Adipocyte (in vitro differentiated cells): Measurements from ENCODE around the gene SERINC3.

ENCODE experiments used
- DNase-seq: peaks from one replicate; pipeline ENCODE4 v3.0.0-alpha.2; 2015; ENCODE audit warnings: low read depth
- H3K27me3 ChIP-seq: replicated peaks from 2 replicates; pipeline ENCODE4 v1.7.0; 2013; ENCODE audit warnings: mild to moderate bottlenecking, low read length, moderate library complexity; ENCODE audit not compliant: control insufficient read depth, insufficient read depth
- H3K36me3 ChIP-seq: 2 replicates; pipeline ENCODE4 v1.7.0; 2013; ENCODE audit warnings: low read length, mild to moderate bottlenecking, moderate library complexity; ENCODE audit not compliant: control insufficient read depth, insufficient read depth, severe bottlenecking
- H3K4me1 ChIP-seq: 2 replicates; pipeline ENCODE4 v1.7.0; 2013; ENCODE audit warnings: mild to moderate bottlenecking, low read length, moderate library complexity; ENCODE audit not compliant: control insufficient read depth, insufficient read depth
- H3K4me3 ChIP-seq: 2 replicates; pipeline ENCODE4 v1.7.0; 2013; ENCODE audit warnings: mild to moderate bottlenecking, low read length, moderate library complexity
- H3K9ac ChIP-seq: 2 replicates; pipeline ENCODE4 v1.7.0; 2013; ENCODE audit warnings: mild to moderate bottlenecking, low read length, moderate library complexity
- H3K9me3 ChIP-seq: 2 replicates; pipeline ENCODE4 v1.7.0; 2013; ENCODE audit warnings: mild to moderate bottlenecking, low read length, moderate library complexity; ENCODE audit not compliant: control insufficient read depth

Gene SERINC3

GRCh38 chr20:44461803-44462174, 60.1 kb downstream of the SERINC3 start:
- Histone ChIP-seq H3K9me3 (no peaks in the 10 kb centered on the region), H3K27me3 (peaks cover 4% of the 10 kb centered on the region), H3K36me3 (no peaks in the 10 kb centered on the region), H3K4me1 (peaks cover 29% of the 10 kb centered on the region), H3K9ac (peak overlapping the region; percentile 24), H3K4me3 (no peak overlapping the region)
- no peak for DNase-seq

DNA sequence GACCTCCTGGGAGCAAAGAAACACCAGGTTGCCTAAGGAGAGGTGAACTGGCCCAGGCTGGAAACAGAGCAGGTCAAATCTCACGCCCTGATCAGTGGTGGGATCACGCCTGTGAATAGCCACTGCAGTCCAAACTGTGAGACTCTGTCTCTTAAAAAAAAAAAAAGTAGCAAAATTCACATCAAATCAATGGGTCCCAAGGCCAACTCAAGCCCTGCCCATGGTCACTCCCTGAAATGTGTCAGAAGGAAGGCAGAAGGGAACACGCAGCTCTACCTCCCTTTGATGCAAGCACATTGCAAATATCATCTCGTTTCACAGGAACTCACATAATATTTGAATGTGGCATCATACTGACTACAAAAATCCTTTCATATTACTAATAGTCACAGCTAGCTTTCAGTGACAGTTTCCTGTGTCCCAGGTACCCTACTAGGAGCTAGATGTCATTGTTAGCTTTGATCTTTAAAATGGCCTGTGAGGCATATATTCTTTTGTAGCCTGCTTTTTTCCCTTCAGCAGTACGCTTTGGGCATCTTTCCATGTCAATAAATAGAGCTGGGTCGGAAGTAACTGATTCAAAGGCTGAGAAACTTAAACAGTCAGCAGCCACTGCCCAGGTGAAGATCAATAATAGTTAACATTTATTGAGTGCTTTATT, 60.6 kb downstream of the SERINC3 start:
- H3K9me3 ChIP-seq = no peaks in the 10 kb centered on the region
- peaks cover 4% of the 10 kb centered on the region for H3K27me3 ChIP-seq
- peaks cover 24% of the 10 kb centered on the region for H3K4me1 ChIP-seq
- DNase-seq = no peak
- H3K4me3 ChIP-seq = no peak overlapping the region
- peak overlapping the region; percentile 24 for H3K9ac ChIP-seq
- no peaks in the 10 kb centered on the region for H3K36me3 ChIP-seq

- H3K36me3 ChIP-seq = no peaks in the 10 kb centered on the region
- H3K4me1 ChIP-seq = peaks cover 19% of the 10 kb centered on the region
- H3K9ac ChIP-seq = peak overlapping the region; percentile 24
- H3K27me3 ChIP-seq = peaks cover 4% of the 10 kb centered on the region
- H3K4me3 ChIP-seq = no peak overlapping the region
- H3K9me3 ChIP-seq = no peaks in the 10 kb centered on the region
- DNase-seq = peak; percentile 64
These were observed 61.1 kb downstream of the SERINC3 start for GRCh38 chr20:44460795-44461141.

- no peak for DNase-seq
- H3K4me3 ChIP-seq = no peak overlapping the region
- no peaks in the 10 kb centered on the region for H3K9me3 ChIP-seq
- H3K27me3 ChIP-seq = peaks cover 4% of the 10 kb centered on the region
- H3K4me1 ChIP-seq = peaks cover 6% of the 10 kb centered on the region
- no peaks in the 10 kb centered on the region for H3K36me3 ChIP-seq
- no peak overlapping the region for H3K9ac ChIP-seq
These were observed 62.6 kb downstream of the SERINC3 start for GRCh38 chr20:44459271-44459670.

GRCh38 chr20:44457016-44457415, 64.9 kb downstream of the SERINC3 start:
- Histone ChIP-seq H3K4me1 (peaks cover 6% of the 10 kb centered on the region), H3K36me3 (no peaks in the 10 kb centered on the region), H3K4me3 (no peak overlapping the region), H3K9ac (no peak overlapping the region), H3K27me3 (peaks cover 5% of the 10 kb centered on the region), H3K9me3 (no peaks in the 10 kb centered on the region)
- no peak for DNase-seq

DNA sequence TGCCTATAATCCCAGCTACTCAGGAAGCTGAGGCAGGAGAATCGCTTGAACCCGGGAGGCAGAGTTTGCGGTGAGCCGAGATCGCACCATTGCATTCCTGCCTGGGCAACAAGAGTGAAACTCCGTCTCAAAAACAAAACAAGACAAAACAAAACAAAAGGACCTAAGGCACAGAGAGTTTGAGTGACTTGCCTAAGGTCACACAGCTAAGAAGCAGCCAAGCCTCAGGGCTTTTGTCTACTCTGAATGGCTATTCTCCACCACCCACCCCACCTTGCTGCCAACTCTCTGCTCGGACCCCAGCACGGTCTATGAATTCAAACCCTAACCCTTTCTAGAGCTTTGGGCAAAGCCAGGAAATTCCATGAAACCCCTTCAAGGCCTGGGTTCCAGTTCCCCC, 65.3 kb downstream of the SERINC3 start:
- peaks cover 8% of the 10 kb centered on the region for H3K27me3 ChIP-seq
- no peaks in the 10 kb centered on the region for H3K9me3 ChIP-seq
- peaks cover 6% of the 10 kb centered on the region for H3K4me1 ChIP-seq
- H3K36me3 ChIP-seq = no peaks in the 10 kb centered on the region
- no peak overlapping the region for H3K4me3 ChIP-seq
- DNase-seq = no peak
- H3K9ac ChIP-seq = no peak overlapping the region

- Histone ChIP-seq H3K4me1 (no peaks in the 10 kb centered on the region), H3K9me3 (no peaks in the 10 kb centered on the region), H3K9ac (no peak overlapping the region), H3K4me3 (no peak overlapping the region), H3K36me3 (no peaks in the 10 kb centered on the region), H3K27me3 (peaks cover 17% of the 10 kb centered on the region)
- DNase-seq = no peak
These were observed 66.7 kb downstream of the SERINC3 start for GRCh38 chr20:44455126-44455525.

DNA sequence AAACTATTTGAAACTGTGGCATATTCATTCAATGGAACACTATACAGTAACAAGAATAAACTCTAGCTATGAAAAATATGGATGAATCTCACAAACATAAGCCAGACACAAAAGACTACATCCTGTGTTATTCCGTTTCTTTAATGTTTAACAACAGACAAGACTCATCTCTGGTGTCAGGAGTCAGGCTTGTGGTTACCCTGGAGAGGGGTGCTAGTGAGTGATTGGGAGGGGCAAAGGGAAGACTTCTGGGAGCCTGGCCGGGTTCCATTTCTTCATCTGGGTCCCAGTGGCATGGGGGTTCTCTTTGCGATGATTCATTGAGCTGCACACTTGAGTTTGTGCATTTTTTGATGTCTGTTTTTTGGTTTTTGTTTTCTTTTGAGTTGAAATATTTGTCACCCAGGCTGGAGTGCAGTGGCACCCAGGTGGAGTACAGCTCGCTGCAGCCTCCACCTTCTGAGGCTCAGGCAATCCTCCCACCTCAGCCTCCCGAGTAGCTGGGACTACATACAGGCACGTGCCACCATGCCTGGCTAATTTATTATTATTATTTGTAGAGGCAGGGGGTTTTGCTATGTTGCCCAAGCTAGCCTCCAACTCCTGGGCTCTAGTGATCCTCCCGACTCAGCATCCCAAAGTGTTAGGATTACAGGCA, 67.4 kb downstream of the SERINC3 start:
- Histone ChIP-seq H3K9ac (no peak overlapping the region), H3K4me1 (no peaks in the 10 kb centered on the region), H3K27me3 (peaks cover 18% of the 10 kb centered on the region), H3K4me3 (no peak overlapping the region), H3K9me3 (no peaks in the 10 kb centered on the region), H3K36me3 (no peaks in the 10 kb centered on the region)
- DNase-seq = no peak

GRCh38 chr20:44450903-44451450, 70.9 kb downstream of the SERINC3 start:
- H3K27me3 ChIP-seq = peaks cover 26% of the 10 kb centered on the region
- no peak overlapping the region for H3K4me3 ChIP-seq
- peaks cover 4% of the 10 kb centered on the region for H3K9me3 ChIP-seq
- H3K36me3 ChIP-seq = no peaks in the 10 kb centered on the region
- no peak overlapping the region for H3K9ac ChIP-seq
- no peak for DNase-seq
- H3K4me1 ChIP-seq = no peaks in the 10 kb centered on the region

DNA sequence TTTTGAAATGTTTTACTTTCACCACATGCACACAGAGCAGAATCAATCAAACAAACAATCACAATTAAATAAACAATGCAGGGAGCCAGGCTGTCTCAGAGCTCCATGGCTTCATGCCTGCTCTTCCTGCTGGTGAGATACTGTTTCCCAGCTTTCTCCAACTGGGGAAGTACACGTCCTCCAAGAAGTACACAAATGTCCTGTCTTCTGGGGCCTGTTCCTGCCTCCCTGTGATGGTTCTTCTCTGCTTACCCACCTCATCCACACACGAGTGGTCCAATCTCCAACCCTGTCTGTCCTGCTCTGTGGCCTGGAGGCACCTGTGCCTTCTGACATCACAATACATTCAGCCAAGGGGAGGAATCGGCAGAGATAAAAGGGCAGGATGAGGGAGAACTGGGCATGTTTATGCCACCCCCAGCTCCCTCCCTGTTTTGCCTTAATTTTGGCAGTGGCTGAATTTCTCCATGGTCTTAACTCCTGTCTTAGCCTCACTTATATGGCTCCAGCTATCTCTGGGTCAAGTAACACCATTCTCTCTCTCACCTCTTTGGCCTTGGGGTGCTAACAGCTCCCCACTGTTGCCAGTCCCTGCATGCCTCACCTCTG, 71.5 kb downstream of the SERINC3 start:
- no peak for DNase-seq

DNA sequence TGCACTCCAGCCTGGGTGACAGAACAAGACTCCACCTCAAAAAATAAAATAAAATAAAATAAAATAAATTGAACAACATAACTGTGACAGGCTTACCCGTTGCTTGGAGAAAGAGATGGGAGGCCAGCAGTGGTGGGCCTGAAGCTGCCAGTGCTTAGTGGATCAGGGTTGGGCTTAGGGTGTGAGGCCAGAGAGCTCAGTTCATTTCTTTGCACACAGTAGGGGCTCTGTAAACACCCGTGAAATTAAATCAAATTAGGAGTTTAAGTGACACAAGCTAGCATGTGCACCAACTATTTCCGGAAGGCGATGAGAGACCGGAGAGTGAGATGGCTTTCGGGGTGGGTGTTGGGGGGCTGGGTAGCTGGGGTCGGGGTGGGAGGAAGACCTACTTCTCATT, 72.0 kb downstream of the SERINC3 start:
- H3K9ac ChIP-seq = no peak overlapping the region
- peaks cover 4% of the 10 kb centered on the region for H3K9me3 ChIP-seq
- DNase-seq = no peak
- H3K4me1 ChIP-seq = no peaks in the 10 kb centered on the region
- no peaks in the 10 kb centered on the region for H3K36me3 ChIP-seq
- no peak overlapping the region for H3K4me3 ChIP-seq
- peaks cover 31% of the 10 kb centered on the region for H3K27me3 ChIP-seq

More for the DNA sequence above, 71.5 kb downstream of the SERINC3 start:
- Histone ChIP-seq H3K27me3 (peaks cover 31% of the 10 kb centered on the region), H3K9me3 (peaks cover 4% of the 10 kb centered on the region), H3K36me3 (no peaks in the 10 kb centered on the region), H3K4me1 (no peaks in the 10 kb centered on the region), H3K4me3 (no peak overlapping the region), H3K9ac (no peak overlapping the region)
